ENCODE measurements around the gene ARHGEF6.

The ARHGEF6 gene

DNA sequence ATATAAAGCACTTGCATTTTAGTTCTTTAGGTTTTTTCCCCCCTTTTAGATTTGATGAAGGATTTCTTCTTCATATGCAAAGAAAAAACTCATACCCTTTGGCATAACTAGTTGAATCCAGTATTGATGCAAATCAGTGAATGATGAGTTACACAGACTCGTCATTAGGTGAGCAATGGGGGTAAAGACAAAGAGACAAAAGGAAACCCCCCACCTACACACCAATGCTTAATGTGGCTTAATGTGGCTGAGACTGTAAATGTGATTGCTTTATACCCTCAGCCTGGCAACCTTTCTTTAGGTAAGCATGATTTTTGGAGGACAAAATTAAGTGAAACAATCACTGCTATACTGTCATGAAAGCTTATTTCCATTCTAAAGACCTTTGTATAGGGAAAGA, 93.3 kb downstream of the ARHGEF6 start:
- DNase-seq = no peak

DNA sequence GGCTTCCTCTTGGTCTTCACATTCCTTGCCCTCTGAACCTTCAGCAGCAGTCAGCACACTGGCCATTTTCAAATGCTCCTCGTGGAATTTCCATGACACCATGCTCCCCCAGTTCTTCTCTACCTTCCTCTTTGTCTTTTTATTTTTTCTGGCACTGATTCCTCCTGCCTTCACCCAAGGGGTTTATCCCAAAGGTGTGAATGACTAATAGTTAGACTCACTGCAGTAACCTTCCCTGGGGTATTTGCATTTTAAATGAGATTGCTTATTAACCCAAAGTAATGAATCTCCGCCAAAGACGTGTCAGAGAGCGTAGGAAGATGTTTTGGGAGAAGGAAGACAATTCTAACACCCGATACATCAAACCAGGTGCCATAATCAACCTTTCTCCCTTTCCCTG, 96.6 kb downstream of the ARHGEF6 start:
- DNase-seq = no peak

DNA sequence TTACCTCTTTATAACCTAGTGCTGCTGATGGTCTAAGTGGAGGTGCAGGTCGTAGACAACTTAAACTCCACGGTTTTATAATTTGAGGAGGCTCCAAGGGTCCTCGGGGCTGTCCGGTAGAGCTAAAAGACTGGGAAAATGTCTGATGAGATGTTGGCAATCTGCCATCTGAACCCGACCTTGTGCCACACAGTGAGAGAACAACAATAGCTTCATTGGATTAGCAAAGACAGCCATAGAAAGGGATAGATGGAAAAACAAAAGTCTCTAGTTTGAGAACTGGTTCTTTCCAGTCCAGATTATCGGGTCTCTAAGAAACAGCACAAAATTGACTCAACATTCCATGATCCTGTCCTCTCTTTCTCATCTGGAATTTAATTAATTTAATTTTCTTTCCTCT, 101.2 kb downstream of the ARHGEF6 start:
- DNase-seq = no peak

DNA sequence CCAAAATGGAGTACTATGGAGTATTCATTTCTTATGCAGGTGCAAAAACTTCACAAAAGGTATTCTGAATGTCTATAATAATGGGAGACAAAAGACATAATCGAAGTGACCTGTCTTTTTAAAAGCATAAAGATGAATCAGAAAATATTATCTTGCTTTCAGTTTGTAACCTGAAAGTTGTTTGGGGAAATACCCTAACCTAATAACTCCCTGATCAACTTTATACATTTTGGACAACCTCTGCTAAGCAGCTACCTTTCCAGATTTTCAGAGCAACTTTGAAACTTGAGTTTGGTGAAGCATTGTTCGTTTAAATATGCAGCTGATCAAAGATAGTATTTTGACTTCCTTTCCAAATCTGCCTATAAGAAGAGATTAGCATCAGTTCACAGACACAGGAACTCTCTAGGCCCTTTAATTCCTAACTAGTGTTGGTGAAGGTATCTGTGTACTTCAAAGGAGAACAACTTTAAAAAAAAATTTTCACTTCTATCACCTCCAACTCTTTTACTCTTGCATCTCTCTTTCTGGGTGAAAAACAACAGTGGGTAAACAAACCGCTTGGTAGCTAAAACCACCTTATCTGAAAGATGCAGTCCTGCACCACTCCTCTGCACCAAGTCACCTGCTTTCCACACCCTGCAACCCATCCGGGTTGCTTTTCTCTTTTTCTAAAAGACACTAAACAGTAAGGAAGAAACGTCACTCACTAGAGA, 106.3 kb downstream of the ARHGEF6 start:
- DNase-seq = no peak

DNA sequence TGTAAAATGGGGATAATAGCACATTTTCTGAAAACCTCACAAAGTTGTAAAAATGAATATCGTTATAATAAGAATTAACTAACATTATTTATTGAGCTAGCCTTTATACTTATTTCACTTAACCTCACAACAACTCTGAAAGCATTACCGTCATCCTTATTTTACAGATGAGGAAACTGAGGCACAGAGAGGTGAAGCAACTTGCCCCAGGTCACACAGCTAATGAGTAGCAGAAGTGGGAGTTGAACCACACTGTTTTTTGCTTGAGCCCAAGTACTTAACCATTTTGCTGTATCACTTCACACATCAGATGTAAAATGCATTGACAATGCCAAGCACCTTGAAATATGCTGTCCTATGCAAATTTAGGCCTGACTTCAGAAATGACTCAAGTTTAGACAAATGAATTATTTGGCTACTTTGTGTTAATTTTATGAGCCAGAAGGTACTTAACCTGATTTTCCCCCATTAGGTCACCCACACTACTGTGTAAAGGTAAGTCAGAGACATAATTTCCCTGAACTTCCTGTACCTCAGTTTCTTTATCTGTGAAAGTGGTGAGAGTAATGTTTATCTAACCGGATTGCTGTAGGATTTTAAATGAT, 109.6 kb downstream of the ARHGEF6 start:
- DNase-seq = no peak

DNA sequence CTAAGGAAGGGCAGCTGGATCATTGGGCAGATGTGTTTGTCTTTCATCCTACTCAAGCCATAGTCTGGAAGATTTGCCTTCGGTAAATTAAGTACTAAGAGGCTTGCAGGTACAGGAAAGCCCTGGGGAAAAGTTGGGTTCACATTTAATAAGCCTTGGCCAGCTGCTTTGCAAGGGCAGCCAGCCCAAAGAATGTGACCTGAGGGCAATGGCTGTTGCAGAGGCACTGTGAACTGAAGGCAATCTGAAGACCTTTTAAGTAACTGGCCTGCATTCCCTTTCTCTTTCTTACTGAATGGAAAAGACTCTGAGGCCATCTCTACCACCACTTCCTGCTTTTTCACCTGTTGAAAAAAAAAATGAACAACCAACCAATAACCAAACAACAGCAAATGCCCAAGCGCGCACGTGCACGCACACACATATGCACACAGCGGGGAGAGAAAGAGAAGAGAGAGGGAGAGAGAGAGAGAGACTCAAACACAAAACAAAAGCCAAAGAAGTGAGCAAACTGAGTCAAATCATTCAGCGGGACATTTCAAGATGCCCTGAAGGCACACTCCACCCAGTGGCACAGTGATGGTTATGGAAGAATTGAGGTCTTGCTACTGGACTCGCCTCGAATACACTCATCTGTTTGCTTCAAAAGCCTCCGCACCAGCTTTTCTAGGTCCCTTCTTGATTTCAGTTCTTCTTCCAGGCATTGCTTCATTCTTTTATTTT, 113.1 kb downstream of the ARHGEF6 start:
- DNase-seq = no peak

DNA sequence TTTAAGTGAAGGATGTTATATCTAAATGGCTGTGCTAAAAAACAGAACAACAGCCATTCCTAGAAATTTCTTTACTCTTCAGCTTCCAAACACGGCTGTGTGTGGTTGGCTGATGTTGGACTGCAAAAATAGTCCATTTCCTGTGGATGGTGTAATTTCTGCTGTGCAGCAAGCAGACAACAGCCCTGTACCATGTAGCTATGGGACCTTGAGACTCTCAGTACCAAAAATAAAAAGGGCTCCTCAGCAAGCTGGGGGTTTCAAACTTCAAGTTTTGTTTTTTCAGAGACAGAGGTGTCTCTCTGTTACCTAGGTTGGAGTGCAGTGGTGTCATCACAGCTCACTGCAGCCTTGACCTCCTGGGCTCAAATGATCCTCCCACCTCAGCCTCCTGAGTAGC, 114.6 kb downstream of the ARHGEF6 start:
- DNase-seq = no peak

DNA sequence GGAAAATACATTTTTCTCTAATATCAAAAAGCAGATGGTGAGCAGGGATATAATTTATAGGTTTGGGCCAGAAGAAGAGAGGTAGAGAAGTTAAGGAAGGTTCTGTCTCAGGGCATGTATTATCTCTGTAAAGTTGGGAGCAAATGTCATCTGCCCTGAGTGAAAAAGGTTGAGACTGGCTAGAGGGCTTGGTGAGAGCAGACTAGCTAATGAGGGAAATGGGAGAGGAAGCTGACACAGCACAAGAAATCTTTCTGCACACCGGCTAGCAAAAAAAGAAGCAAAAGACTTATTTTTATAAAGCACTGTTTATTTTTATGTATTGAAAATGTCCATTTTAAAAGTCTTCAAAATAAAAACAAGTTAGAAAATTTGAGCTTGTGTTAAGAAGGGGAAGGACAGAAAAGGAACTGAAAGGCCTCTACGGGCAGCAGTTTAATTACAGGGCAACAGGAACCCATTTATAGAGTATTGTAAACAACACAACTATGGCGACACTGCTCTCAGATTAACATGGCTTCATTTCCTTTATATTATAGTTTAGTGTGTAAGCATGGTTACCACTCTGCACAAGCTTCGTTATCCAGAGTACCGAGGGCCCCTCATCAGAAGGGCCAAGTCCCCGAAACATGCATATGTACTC, 115.4 kb downstream of the ARHGEF6 start:
- DNase-seq = no peak

DNA sequence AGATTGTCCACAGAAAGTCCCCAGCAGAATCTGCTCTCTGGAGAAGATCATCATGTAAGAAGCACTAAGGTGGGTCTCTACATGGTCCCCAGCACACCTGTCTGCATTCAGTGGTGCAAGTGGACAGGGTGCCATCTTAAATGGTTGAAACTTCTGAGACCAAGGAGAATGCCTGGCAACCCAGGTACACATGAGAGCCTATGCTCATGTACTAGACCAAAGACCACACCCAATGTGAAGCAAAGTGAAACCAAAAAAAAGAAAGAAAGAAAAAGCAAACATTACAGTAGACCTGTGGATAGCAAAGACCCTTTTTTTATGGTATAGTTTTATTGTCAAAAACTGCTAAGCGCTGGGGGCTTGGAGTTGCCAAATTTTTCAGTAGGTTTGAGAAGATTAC, 117.8 kb downstream of the ARHGEF6 start:
- no peak for DNase-seq

DNA sequence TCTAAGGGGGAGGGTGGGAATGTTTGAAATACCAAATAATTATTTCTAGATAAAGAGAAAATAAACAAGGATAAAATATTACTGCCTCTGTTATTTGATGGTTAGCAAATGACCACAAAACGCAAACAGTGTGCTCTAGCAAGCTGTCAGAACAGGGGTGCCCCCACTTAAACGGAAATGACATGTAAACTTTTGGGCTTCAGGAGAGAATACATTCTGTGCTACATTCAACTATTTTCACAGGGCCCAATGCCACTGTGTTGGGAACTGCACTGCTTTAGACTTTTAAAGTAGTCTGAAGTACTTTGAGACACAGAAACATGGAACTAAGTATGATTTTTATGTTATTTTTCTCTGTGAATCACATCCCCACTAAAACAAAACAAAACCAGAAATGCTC, 118.6 kb downstream of the ARHGEF6 start:
- no peak for DNase-seq

DNA sequence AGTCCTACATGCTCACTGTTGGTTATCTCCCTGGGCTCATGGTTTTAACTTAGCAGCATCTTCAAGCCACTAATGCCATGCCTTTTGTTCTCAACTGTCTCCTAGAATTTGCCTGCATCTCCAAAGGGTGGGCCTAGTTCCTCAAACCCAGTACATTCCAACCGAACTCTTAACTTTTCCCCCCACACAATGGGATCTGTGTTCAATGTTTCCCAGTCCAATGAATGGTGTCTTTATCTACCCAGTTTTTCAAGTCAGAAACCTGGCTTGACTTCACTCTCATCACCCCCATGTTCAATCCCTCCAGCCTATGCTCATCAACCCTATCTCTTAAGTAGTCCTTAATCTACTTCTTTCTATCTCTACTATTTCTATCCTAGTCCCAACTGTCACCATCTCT, 119.8 kb downstream of the ARHGEF6 start:
- DNase-seq = no peak

DNA sequence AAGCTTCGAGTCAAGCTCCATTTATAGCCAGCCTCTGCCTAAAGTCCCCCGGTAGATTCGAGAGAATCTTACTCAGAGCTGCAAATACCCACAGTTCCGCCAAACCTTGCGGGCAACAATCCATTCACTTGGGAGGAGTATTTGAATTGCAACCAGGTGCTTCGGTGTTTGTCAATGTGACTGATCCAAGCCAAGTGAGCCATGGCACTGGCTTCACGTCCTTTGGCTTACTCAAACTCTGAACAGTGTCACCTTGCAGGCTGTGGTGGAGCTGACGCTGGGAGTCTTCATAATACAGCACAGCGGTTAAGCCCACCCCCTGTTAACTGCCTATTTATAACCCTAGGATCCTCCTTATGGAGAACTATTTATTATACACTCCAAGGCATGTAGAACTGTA, 121.6 kb downstream of the ARHGEF6 start:
- no peak for DNase-seq

DNA sequence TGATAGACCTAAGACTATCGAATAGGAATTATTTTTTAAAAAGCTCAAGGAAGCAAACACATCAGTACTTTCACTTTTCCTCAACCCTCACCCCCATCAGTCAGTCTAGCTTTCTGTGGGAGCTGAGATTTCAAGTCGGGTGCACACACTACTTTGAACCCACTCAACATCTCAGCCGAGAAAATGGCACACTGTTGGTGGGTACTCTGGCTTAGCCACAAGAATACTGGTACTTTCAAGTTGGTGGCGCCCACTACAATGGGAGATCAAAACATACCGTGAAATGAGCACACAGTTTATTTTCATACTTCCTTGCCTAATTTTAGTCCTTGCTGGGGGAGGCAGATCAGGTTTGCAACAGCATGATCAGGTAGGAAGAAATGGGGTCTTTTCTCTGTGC, 122.6 kb downstream of the ARHGEF6 start:
- DNase-seq = no peak

DNA sequence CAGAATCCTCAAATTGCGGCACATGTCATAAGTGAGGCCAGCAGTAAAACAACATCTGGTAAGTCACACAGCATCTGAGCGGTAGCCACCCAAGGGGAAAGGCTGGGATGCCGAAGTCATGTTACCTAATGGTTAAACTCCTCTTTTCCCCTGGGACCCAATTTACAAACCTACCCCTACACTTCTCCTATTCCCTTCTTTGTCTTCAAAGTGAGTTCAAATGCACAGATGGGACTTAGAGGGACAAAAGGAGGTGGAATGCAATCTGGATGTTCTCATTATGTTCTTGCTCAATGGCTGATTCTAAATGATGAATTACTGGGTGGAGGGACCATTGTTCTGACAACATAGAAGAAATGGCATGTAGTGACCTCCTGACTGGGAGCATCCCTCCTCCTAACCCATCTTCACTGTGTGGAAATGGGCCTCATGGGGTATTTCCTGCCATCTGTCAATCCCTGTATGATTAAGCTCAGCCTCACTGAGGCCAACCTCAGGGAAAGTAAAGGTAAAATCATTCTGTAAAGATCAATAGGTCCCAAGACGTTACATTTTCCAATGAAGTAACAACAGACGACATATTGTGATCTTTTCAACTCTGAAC, 124.3 kb downstream of the ARHGEF6 start:
- DNase-seq = no peak

DNA sequence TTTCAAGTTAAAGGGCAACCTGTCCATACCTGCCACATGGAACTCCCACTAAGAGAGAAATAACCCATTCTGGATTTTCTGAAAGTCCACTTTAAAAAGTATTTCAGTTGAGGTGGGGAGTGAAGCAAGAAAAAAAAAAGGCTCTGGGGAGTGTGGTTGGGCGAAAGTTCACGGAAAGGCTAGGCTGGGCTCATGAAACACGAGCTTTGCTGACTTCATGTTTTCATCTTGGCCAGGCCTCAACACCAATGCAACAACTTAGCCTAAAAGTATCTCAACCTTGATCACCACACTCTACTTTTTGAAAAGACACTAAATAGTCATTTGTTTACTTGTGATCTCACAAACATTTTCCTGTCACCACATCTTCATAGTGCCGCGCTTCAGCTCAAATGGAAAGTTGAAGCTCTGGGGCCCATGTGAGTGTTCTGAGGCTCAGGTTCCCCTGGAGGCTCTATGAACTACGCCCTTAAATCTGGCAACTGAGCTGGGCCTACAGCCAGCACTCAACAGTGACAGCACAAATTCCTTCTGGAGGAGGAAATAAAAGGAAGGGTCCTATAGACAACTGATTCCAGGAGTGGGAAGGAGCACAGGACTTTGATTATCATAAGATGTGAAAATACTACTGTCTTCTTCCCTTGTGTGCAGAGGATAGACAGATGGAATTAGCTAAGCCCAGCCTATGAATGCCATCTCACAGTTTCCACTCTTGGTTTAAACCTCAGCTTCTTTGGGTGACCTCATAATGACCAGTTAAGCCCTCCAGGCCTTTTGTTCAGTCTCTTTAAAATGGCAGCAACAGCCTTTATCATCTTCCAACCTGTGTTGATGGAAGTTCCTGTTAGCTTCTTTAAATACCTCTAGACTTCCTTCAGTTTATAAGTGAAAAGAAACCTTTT, 127.7 kb downstream of the ARHGEF6 start:
- DNase-seq = no peak

DNA sequence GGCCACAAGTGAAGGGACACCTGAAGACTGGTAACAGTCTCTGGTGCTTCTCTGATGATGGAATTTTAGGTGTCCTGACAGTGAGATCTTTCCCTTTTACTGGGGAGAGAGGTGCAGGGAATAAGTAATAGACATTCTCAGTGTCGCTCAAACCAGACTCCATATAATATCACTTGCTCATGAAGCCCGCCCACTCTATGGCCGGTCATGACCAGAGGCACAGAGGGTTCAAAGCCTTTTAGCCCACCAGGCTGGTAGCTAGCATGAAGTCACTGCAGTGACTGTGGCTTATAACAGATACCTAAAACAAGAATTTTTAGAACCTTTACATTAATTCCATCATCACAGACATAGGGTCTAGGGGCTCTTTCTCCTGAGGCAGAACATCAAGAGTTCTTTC, 129.9 kb downstream of the ARHGEF6 start:
- no peak for DNase-seq

DNA sequence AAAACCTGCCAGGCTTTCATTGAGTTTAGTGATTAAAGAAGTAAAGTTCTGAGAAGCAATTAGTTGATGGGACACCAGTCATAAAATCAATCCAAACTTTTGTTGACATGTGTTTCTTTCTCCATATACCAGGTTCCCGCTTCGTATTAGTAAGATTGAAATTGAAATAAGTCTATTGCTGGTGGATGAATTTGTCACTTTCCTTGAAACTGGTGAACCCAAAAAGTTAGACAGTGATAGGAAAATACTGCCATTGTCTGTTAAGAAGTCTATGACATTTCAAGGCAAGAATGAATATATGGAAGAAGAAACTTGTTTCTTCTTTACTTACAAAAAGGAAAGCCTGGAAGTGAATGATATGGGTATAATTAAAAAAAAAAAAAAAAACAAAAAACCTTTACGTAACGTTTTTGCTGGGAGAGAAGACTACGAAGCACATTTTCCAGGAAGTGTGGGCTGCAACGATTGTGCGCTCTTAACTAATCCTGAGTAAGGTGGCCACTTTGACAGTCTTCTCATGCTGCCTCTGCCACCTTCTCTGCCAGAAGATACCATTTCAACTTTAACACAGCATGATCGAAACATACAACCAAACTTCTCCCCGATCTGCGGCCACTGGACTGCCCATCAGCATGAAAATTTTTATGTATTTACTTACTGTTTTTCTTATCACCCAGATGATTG, 132.9 kb downstream of the ARHGEF6 start, which contains the start of gene CD40LG:
Gene CD40LG, plus strand, starts transcription at position 482 of the 684 bp plus-strand sequence. Its CDS starts 91 bp downstream, at position 573.
- no peak for DNase-seq

DNA sequence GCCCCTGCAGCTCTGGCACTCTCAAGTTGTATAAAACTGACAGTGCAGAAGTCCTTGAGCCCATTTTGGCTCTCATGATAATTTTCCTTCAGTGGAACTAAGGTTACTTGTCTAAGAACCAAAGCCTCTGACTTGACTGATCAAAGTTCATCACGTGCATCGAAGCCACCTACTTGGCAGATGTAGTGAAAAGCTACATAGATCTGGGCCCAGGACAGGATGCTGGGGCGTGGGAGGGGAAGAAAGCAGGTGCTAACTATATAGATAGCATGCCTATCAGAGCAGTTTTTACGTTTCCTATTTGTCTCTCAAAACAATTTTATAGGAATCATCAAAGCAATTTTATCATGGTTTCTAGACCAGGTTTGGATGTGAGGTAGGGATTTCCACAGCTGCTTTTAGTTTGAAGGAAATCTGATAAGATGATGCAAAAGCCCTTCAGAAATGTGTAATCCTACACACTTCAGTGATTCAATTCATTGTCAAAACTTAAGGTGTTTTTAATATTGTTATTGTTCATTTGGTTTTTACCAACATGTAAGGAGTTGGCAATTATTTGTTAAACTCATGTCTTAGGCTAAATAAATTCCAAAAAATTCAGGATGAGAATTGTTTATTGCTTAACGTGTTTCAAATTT, 134.0 kb downstream of the ARHGEF6 start:
- no peak for DNase-seq

DNA sequence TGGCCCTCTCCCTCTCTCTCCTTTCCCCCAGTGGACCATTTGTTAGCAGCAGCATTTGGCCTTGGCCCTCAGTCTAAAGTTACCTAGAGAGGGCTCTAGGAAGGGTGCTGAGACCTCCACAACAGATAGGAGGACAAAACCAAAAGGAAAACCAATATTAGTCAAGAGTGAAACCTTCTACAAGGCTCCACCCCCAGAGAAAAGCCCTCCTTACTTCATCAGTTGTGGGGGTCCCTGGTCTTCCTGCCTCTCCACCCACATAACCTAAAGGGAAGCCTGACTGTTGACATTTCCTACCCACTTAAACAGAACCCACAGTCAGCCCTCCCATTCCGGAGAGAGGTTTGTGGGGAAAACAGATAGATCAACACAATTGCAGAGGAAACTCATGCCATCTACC, 137.5 kb downstream of the ARHGEF6 start:
- no peak for DNase-seq

DNA sequence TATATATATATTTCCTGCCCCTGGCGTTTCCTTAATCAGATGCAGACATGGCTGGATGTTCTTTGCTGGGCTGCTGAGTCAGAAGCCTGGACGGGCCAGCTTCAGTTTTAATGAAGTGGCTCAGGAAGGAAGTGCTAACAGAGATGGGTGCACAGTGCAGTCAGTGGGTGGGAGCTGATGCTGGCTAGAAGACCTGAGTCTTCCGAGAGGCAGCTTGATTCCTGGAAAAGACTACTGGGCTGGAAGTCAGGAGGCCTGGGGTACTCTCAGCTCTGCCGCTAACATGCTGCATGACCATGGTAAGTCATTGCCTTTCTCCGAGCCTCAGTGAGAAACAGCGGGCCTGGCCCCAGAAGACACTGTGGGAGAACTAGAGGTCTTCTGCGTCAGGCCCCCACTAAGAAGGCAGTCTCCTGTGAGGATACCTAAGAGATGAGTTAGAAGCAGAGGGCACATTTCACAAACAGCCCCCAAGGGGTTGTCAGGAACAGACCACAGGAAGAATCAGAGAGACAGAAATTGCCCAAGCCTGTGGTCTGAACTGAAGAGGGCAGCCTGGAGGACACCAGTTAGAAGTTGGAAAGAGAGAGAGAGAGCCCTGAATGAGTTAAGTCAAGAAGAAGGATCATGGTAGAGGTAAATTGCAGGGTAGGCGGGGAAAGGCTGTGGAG, 141.1 kb downstream of the ARHGEF6 start:
- no peak for DNase-seq
